GM18870 (cell line): ENCODE results near the gene MYO1G.
"Not testable (repeated sequence)": the region's sequence is repeated elsewhere in the genome, so short reads cannot be mapped to it uniquely, and the experiment has no call there.

Source experiments
- ATAC-seq: cut with Tn5 transposase; IDR thresholded peaks from one replicate; pipeline ENCODE4 v1.9.1; 2021; ENCODE audit warnings: moderate library complexity; ENCODE audit not compliant: unreplicated experiment

MYO1G gene

DNA sequence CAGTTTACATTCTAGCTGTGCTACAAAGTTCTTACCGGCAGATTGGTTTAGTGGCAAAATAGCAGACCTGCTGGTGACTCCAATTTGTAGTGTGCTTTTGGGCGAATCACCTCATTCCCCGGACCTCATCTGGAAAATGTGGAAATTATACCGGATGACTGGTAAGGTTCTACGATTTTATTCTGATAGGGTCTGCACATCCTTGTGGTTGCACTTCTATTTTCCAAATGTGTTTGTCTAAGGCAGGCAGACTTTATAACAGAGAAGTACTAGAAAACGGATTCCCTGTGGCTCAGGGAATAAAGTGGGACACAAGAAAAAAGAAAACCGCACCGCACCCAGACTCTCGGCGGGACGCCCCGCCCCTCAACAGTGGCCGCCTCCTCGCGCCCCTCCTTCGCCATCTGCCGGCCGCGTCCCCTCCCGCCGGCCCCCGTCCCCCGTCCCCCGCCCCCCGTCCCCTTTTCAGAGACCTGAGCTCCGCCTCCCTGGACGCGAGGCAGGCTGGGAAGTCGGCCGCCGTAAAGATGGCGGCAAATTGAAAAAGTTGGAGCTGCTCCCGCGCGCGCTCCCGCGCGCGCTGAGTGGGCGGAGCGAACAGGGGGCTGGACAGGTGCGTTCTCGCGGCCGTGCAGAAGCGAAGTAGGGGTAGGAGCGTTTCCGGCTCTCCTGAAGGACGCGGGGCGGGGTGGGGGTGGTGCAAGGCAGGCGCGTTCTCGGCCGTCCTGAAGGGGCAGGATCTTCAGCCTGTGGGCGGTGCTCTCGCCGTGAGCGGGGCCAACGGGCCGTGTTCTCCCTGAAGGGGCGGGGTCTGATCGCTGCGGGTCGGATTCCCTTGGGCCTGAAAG, 20.7 kb upstream of the MYO1G start:
- ATAC-seq, result peak; percentile 48

DNA sequence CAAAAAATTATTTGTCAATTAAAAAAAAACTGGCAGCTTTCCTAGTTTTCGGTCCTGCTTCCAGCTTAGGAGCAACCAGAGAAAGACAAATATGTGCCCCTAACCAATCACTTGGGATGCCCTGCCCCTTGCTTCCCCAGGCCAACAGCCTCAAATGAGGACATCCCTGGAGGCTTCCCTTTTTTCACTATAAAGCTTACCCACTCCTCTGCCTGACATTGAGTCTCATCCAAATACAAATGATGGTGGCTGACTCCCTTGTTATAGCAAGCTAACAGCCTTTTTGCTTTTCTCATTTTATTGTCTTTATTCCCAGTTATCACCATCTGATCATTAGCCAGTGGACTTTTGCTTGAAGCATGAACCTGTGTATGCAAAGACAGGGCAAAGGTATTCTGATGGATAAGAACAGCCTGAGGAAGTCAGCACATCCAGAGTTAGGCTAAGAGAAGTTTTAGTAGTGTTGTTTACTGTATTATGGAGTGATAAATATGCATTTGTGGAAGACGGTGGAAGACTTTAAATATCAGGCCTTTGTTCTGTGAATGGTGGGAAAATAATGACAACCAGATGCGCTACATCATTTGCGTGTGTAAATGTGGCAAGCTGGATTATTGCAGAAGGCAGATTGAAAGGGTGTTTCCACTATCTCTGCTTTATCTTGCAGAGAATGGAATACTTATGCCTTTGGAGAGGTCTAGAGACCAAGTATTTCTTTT, 19.5 kb upstream of the MYO1G start:
- ATAC-seq, result no peak

DNA sequence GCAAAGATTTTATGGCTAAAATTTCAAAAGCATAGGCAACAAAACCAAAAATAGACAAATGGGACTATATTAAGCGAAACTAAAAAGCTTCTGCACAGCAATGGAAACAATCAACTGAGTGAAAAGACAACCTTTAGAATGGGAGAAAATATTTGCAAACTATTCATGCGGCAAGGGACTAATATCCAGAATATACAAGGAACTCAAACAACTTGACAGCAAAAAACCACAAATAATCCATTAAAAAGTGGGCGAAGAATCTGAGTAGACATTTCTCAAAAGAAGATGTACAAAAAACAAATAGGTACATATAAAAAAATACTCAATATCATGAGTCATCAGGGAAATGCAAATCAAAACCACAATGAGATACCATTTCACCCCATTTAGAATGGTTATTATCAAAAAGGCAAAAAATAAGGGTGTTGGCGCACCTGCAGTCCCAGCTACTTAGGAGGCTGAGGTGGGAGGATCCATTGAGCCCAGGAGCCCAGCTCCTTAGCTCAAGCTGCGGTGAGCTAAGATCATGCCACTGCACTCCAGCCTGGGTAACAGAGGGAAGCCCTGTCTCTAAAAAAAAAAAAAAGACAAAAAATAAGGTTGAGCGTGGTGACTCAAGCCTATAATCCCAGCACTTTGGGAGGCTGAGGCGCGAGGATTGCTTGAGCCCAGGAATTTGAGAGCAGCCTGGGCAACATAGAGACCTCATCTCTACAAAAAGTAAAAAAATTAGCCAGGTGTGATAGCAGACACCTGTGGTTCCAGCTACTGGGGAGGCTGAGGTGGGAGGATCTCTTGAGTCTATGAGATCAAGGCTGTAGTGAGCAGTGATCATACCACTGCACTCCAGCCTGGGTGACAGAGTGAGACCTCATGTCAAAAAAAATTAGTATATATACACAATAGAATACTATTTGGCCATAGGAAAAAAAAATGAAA, 17.0 kb upstream of the MYO1G start:
- ATAC-seq, result no peak

DNA sequence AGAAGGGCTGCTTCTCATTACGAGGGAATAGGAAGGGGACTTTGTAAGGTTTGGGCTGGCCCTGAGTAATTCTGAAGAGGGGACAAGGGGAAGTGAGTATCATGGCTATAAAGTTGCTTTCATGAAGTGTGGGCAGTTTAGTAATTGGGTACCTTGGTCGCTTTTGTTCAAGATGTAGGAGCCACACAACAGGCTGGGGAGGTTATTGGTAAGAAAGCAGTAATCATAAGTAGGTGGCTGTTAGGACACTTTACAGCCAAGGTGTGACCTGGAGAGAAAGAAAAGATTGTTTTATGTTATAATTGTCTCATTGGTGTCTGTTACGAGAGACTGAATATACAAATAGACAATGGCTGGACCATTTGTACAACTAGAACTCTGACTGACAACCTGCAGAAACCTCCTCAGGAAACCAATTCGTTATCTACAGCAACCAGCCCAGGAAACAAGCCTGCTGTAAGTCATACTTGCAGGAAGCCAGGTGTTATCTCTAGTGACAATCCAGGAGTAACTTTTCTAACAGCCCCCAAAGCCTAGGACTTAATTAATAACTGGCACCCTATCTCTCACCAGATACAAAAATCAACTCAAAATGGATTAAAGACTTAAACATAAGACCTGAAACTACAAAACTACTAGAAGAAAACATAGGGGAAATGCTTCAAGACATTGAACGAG, 16.2 kb upstream of the MYO1G start:
- no peak for ATAC-seq

DNA sequence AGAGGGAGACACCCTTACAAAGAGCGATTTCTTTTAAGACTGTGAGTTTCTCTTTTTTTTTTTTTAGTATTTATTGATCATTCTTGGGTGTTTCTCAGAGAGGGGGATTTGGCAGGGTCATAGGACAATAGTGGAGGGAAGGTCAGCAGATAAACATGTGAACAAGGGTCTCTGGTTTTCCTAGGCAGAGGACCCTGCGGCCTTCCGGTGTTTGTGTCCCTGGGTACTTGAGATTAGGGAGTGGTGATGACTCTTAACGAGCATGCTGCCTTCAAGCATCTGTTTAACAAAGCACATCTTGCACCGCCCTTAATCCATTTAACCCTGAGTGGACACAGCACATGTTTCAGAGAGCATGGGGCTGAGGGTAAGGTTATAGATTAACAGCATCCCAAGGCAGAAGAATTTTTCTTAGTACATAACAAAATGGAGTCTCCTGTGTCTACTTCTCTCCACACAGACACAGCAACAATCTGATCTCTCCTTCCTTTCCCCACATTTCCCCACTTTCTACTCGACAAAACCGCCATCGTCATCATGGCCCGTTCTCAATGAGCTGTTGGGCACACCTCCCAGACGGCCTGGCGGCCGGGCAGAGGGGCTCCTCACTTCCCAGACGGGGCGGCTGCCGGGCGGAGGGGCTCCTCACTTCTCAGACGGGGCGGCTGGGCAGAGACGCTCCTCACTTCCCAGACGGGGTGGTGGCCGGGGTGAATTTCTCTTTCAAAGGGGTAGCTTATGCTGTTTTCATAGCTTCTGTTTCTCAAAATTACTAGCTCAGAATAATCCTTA, 13.4 kb upstream of the MYO1G start:
- ATAC-seq, result not testable (repeated sequence)

DNA sequence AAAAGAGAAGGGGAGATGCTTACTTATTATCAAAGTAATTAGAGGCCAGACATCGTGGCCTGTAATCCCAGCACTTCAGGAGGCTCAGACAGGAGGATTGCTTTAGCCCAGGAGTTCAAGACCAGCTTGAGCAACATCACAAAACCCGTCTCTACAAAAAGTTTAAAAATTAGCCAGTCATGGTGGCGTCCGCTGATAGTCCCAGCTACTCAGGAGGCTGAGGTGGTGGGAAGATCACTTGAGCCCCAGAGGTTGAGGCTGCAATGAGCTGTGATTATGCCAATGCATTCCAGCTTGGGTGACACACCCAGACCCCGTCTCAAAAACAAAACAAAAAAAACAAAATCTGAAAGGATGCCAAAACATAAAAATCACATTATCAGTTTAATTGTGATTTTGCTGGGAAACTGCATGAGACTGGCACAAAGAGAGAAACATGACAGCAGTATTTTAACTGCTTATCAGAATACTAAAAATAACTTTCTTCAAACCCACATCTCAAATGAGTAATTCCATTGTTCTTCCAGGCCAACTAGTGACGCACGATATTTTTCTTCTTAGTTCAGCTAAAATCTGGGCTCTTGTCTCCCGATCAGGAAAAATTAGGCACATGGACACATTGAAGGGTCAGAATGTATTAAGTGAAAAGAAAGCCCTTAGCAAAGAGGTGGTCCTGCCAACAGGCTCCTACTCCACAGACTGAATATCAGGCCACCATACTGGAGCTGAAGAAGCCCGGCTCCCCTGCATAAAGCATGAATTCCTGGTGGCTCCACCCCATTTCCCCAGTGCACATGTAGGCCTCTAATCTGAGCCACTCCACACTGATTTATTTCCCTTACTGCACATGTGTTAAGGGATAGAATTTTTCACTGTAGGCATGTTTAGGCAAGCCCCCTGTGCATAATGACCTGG, 11.6 kb upstream of the MYO1G start:
- ATAC-seq, result no peak

DNA sequence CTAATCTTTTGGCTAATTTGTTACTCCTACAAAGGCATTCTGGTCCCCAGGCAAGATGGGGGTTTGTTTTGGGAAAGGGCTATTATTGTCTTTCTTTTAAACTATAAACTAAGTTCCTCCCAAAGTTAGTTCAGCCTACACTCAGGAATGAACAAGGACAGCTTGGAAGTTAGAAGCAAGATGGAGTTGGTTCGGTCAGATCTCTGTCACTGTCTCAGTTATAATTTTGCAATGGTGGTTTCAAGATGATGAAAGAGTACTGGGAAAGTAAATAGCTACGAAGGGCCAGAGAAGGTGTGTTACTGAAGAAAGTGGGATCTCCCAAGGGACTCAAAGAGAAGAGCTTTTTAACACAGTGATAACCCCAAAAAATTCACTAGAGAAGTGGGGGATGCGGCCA, 10.3 kb upstream of the MYO1G start:
- ATAC-seq, result no peak

DNA sequence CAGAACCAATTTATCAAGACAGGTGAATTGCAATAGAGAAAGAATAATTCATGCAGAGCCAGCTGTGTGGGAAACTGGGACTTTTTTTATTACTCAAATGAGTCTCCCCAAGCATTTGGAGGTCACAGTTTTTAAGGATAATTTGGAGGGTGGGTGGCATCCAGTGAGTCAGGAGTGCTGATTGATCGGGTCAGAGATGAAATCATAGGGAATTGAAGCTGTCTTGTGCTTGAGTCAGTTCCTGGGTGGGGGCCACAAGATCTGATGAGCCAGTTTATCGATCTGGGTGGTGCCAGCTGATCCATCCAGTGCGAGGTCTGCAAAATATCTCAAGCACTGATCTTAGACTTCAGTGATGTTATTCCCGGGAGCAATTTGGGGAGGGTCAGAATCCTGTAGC, 9.9 kb upstream of the MYO1G start:
- no peak for ATAC-seq

DNA sequence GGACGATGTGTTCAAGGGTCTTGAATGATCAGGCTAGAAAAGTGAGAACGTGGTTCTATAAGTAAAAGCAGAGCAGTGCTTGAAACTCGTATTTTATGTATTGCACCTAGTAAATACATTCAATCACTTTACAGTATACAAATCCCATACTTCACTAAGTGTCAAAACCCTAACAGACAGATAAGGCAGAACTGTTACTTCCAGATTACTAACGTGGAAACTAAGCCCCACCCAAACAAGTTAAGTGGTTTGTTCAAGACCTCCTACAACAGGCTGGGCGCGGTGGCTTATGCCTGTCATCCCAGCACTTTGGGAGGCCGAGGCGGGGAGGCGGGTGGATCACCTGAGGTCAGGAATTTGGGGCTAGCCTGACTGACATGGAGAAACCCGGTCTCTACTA, 9.2 kb upstream of the MYO1G start:
- no peak for ATAC-seq

DNA sequence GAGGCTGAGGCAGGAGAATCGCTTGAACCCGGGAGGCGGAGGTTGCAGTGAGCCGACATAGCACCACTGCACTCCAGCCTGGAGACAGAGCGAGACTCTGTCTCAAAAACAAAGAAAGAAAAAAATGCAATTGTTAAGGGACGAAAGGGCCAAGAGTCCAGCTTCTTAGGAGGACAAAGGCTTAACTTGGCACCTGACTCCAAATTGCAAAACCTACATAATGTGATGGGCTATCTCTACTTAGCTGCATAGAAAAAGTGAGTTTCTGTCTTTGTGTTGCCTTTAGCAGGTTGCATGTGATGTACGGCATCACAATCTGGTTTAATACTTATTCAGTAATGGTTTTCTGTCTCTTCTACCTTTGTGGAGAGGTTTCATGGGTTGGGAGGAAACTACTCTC, 8.6 kb upstream of the MYO1G start:
- no peak for ATAC-seq

DNA sequence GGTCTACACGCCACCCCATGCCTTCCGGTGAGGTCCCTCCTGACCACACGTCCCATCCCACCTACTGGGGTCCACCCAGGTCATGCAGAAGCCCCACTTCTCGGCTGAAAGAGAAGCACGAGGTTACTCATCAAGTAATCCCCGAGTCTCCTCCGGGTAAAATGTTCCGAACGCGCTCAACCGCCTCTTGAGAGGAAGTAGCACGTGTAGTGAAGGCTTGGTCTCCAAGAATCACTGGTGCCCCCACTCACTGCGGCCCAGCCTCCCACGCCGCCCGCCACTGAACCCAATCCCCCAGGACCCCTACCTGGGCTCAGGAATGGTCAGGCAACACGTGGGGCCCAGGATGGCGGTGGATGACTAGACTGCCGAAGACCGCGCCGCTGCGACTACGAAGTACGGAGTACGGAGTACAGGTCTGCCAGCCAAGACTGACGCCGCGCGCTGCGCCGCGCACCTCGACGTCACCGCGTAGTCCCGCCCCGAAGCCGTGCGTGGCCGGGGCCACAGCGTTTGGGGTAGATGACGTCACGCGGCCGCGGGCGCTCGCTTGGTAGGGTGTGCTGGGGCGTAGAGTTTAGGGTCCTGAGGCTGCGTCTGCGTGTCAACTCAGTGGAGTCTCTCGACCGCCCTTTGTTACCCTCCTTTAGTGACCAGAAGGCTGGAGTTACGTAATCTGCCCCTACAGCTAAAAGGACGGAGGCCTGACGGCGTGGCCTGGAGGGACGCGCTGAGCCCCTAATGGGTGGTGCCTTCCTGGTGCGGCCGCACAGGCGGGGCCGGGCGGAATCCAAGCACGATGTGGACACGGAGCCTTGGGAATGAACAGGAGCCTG, 7.6 kb upstream of the MYO1G start:
- peak; percentile 79 for ATAC-seq

DNA sequence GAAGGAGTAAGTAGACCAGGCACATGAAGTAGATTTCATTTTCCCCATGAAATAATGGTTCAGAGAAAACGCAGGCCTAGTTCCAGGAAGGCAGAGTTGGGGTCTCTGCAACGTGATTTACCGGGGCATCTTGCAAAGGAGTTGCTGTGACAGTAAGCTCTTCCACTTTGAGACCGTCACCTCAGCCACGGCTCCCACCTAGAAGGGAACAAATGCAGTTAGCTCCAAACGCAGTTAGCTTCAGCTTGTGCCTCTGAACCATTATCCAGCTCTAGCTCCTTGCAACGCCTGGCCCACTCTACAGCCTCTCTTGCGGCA, 7.0 kb upstream of the MYO1G start:
- no peak for ATAC-seq

DNA sequence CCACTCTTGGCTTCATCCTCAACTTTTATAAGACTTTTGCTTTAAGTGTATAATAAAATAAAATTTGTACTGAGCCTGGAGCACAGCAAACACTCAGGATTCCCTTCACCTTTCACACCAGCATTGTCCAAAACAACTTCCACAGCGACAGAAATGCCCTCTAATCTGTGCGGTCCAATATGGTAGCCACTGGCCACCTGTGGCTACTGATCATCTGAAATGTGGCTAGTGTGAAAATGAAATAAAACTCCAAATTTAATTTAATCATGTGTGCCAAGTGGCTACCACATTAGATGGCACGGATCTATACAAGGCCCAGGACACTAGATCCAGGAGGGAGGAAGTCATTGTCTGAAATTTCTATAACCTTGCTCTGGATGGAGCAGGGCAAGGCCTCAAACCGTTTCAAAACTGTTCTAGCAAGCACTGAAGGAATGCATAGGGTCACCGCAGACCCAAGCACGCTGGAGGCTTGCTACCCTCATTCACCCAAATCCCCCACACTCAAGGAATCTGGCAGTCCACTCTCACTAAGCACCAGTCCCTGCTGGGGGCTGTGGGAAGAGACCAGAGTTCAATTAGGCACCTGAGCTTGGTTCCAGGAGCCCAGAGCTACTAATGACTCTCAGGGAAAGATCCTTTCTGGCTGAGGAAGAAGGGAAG, 6.3 kb upstream of the MYO1G start:
- no peak for ATAC-seq

DNA sequence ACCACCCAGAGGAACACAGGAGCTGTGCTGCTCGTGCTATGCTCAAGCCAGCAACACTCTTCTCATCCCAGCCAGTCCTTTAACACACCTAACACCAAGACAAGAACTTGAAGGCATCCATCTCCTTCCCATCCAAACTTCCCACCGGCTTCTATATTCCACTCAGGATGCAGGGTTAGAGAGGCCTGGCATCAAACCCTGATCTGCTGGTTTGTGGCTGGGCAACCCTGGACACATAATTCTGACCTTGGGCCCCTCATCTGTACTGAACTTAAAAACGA, 5.6 kb upstream of the MYO1G start:
- ATAC-seq, result no peak

DNA sequence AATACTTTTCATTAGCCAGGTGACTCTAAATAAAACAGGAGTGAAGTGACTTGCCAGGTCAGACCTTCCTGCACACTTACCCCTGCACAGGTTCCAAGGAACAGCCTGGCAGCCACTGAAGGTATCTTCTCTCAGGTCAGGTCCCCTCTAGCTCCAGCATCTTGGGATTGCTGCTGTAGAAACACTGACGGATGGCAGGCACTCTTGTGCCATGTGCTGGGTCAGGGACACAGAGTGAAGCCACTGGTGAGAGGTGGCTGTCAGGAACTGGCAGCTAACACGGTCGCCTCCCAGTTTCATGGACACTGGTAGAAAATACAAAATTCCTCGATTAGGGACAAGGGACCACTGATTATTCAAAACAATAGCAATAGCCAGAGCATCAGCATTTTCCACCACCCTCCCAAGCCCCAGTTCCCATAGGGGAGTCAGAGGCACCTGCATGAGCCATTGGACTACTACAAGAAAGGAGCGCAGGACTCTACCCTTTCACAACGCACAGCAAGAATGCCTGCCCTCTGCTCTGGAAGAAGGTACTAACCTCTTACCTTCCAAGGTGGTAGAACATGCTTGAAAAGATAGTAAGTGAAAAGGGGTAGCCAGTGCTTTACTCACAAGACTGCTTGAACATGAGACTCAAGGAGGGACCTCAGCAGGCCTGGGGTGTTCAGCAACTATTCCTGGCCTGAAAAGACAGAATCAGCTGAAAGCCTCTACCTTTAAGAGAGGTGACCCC, 5.1 kb upstream of the MYO1G start:
- no peak for ATAC-seq

DNA sequence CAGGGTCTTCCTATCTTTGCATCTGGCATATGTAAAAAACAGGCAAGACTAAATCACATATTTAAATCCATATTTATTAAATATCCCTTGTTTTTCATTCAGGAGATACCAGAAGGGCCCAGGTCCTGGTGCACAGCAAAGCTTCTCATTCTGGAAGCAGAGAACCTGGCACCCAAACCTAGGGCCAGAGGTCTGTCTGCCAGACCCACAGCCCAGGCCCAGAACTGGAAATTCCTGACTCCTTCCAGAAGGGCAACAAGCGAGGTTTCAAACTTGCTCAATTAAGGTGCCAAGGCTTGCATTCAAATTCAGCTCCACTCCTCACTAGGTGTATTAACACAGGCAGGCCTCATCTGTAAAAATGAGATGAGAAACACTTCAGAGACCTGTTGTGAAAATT, 4.2 kb upstream of the MYO1G start:
- ATAC-seq, result no peak

DNA sequence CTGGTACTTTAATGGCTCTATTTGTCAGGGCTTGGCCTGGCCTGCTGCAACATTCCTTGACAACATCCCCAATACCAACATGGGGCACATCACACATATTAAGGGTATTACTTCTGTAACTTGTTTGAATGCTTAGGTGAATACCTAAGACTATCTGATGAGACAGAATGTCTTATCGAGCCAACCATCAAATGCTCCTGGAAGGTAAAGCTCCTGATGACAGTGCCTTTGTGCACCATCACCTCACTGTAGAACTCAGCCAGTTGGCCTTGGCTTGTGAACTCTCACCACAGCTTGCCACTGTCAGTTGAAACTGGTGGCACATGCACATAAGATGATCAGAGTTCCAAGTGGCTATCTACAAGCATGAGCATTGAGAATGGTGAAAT, 3.7 kb upstream of the MYO1G start:
- no peak for ATAC-seq
